Smooth muscle cell of trachea (primary cell): ENCODE measurements around the gene CD40LG. TPM values are rescaled to one million over a fixed set of nuclear protein-coding genes. Genes with fewer than 3 reads are reported as not detected.

Source experiments
- total RNA-seq: library from RNA; depleted of rRNA; stranded (reverse); fragments of >200 nt; gene quantifications from 2 replicates; pipeline ENCODE4 v1.2.1, GENCODE V29; 2014

CD40LG gene
- not detected in 2 replicates for total RNA-seq

DNA sequence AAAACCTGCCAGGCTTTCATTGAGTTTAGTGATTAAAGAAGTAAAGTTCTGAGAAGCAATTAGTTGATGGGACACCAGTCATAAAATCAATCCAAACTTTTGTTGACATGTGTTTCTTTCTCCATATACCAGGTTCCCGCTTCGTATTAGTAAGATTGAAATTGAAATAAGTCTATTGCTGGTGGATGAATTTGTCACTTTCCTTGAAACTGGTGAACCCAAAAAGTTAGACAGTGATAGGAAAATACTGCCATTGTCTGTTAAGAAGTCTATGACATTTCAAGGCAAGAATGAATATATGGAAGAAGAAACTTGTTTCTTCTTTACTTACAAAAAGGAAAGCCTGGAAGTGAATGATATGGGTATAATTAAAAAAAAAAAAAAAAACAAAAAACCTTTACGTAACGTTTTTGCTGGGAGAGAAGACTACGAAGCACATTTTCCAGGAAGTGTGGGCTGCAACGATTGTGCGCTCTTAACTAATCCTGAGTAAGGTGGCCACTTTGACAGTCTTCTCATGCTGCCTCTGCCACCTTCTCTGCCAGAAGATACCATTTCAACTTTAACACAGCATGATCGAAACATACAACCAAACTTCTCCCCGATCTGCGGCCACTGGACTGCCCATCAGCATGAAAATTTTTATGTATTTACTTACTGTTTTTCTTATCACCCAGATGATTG lies at the start of gene CD40LG:
TSS of gene CD40LG (plus strand) at position 482 of the 684 bp plus-strand sequence. CDS start at position 573, 91 bp downstream.

Other genes with a start within 250 kb of the CD40LG start
- not detected in 2 replicates for gene BRS3, start 160.2 kb upstream of the CD40LG start, total RNA-seq
- 34.6 and 41.3 TPM in 2 replicates for gene HTATSF1, start 150.6 kb upstream of the CD40LG start, total RNA-seq
- gene VGLL1, start 115.9 kb upstream of the CD40LG start, total RNA-seq = not detected in 2 replicates
- gene ARHGEF6, start 132.8 kb downstream of the CD40LG start, total RNA-seq = 17.2 and 19.2 TPM in 2 replicates
- gene RBMX, start 232.6 kb downstream of the CD40LG start, total RNA-seq = 153 and 305 TPM in 2 replicates